Measurements from ENCODE around the gene HJURP. TPM values are rescaled to one million over a fixed set of nuclear protein-coding genes. Genes with fewer than 3 reads are reported as not detected.

The HJURP gene
- total RNA-seq, 4 donors from 2014 or later, result 0.22 to 0.60 TPM; not detected in 2

GRCh38 chr2:233792720-233793119 is 61.6 kb downstream of the HJURP start:
- WGBS, 2 donors, result 88 to 94% methylated on average over 7 of the region's 7 CpGs
- H3K36me3 ChIP-seq, result no peaks in the 10 kb centered on the region
- no peaks in the 10 kb centered on the region for H3K4me1 ChIP-seq
- no peaks in the 10 kb centered on the region for H3K27me3 ChIP-seq
- peaks cover 0 to 4% (median 0%) of the 10 kb centered on the region in 4 donors for H3K9me3 ChIP-seq
- no peak for DNase-seq (ENCODE audit: low spot score in 2 of 2)
- H3K4me3 ChIP-seq, result no peak overlapping the region
- no peak overlapping the region for H3K27ac ChIP-seq
- TF ChIP-seq EP300 (IDR thresholded peaks at IDR 0.05), result no peak
- TF ChIP-seq POLR2A (IDR thresholded peaks at IDR 0.05), result no peak
- TF ChIP-seq CTCF (IDR thresholded peaks at IDR 0.05), result no peak

- no peaks in the 10 kb centered on the region for H3K27me3 ChIP-seq
- TF ChIP-seq CTCF (IDR thresholded peaks at IDR 0.05) (no peak), EP300 (IDR thresholded peaks at IDR 0.05) (no peak), POLR2A (IDR thresholded peaks at IDR 0.05) (no peak)
- no peak overlapping the region for H3K27ac ChIP-seq
- DNase-seq (ENCODE audit: low spot score in 2 of 2), result no peak
- H3K36me3 ChIP-seq, result no peaks in the 10 kb centered on the region
- WGBS, 2 donors, result 80 to 84% methylated on average over 9 of the region's 9 CpGs
- H3K9me3 ChIP-seq, result peaks cover 0 to 4% (median 0%) of the 10 kb centered on the region in 4 donors
- H3K4me3 ChIP-seq, result no peak overlapping the region
- H3K4me1 ChIP-seq, result no peaks in the 10 kb centered on the region
These were observed 62.4 kb downstream of the HJURP start for GRCh38 chr2:233791883-233792329.

- no peak overlapping the region for H3K27ac ChIP-seq
- H3K27me3 ChIP-seq, result no peaks in the 10 kb centered on the region
- TF ChIP-seq EP300 (IDR thresholded peaks at IDR 0.05) (no peak), CTCF (IDR thresholded peaks at IDR 0.05) (no peak), POLR2A (IDR thresholded peaks at IDR 0.05) (no peak)
- H3K4me1 ChIP-seq, result no peaks in the 10 kb centered on the region
- no peaks in the 10 kb centered on the region for H3K36me3 ChIP-seq
- H3K9me3 ChIP-seq, result peaks cover 0 to 4% (median 0%) of the 10 kb centered on the region in 4 donors
- H3K4me3 ChIP-seq, result no peak overlapping the region
- 83 to 84% methylated on average over 18 of the region's 18 CpGs for WGBS, 2 donors
- DNase-seq (ENCODE audit: low spot score in 2 of 2), result no peak
These were observed 63.0 kb downstream of the HJURP start for GRCh38 chr2:233791151-233791882.

GRCh38 chr2:233789554-233789953 is 64.8 kb downstream of the HJURP start:
- Histone ChIP-seq H3K4me1 (no peaks in the 10 kb centered on the region), H3K9me3 (peaks cover 0 to 7% (median 0%) of the 10 kb centered on the region in 4 donors), H3K27ac (no peak overlapping the region), H3K36me3 (no peaks in the 10 kb centered on the region), H3K4me3 (no peak overlapping the region), H3K27me3 (no peaks in the 10 kb centered on the region)
- DNase-seq (ENCODE audit: low spot score in 2 of 2), result no peak
- 85 to 94% methylated on average over 7 of the region's 7 CpGs for WGBS, 2 donors
- TF ChIP-seq CTCF (IDR thresholded peaks at IDR 0.05) (no peak), POLR2A (IDR thresholded peaks at IDR 0.05) (no peak), EP300 (IDR thresholded peaks at IDR 0.05) (no peak)

Other genes with a start within 250 kb of the HJURP start
- gene UGT1A8, start 236.9 kb downstream of the HJURP start, total RNA-seq, result not detected
- not detected for gene UGT1A10, start 218.1 kb downstream of the HJURP start, total RNA-seq
- gene UGT1A9, start 182.6 kb downstream of the HJURP start, total RNA-seq, result not detected
- gene UGT1A7, start 172.6 kb downstream of the HJURP start, total RNA-seq, result not detected
- under 1 TPM in 1 of 4 donors, not detected in 3; 0.39 TPM for gene UGT1A6, start 161.6 kb downstream of the HJURP start, total RNA-seq
- gene UGT1A5, start 141.6 kb downstream of the HJURP start, total RNA-seq, result not detected
- not detected for gene UGT1A4, start 135.8 kb downstream of the HJURP start, total RNA-seq
- not detected for gene UGT1A3, start 125.5 kb downstream of the HJURP start, total RNA-seq
- gene UGT1A1, start 94.3 kb downstream of the HJURP start, total RNA-seq, result not detected
- gene MROH2A, start 76.2 kb downstream of the HJURP start, total RNA-seq, result not detected
- gene TRPM8, start 62.8 kb upstream of the HJURP start, total RNA-seq, result not detected
- gene SPP2, start 196.2 kb upstream of the HJURP start, total RNA-seq, result not detected